A549 (cell line): ENCODE measurements around the gene MTHFD2L. TPM values are rescaled to one million over a fixed set of nuclear protein-coding genes. Genes with fewer than 3 reads are reported as not detected.

Experiments used
- ATAC-seq, 2 experiments: fragments of 200-7000 bp in 1 of 2; fragments of >200 bp in 1 of 2; cut with Nextera tagmentation in 1 of 2; cut with Tn5 transposase in 1 of 2; 3 replicates each; pipeline versions ENCODE4 v1.8.0 to v1.9.1; 2018 to 2020; ENCODE audit warnings: mild to moderate bottlenecking in 1 of 2, moderate library complexity in 1 of 2
- CTCF ChIA-PET: fragments of 300-600 bp; sonication (Branson Sonifier 250); formaldehyde crosslinking; extraction: SDS; loops from one replicate; lab custom pipeline; 2021; ENCODE audit warnings: antibody characterized with exemption, inconsistent platforms; lab: Yijun Ruan, JAX
- POLR2A ChIA-PET: fragments of 350-600 bp; formaldehyde crosslinking; extraction: SDS; loops from one replicate; lab custom pipeline; 2021; ENCODE audit warnings: antibody characterized with exemption, inconsistent platforms; lab: Yijun Ruan, JAX
- DNase-seq, 2 experiments: peaks; one replicate each; pipeline versions ENCODE4 v3.0.0 to v3.0.0-alpha.2; 2011 to 2016; ENCODE audit warnings: low read depth in 1 of 2, low spot score in 1 of 2
- FAIRE-seq: peaks from 2 replicates; lab custom pipeline; 2011; peaks lifted over from hg19 to GRCh38; lab: Jason Lieb, UNC
- H3K27ac ChIP-seq, 2 experiments: fragments of >200 bp; sonication (Bioruptor Twin); formaldehyde crosslinking; 3 replicates each; pipeline ENCODE4 v1.5.1; 2016 to 2017
- H3K4me1 ChIP-seq: fragments of >200 bp; sonication (Bioruptor Twin); formaldehyde crosslinking; 3 replicates; pipeline ENCODE4 v1.6.1; 2016
- H3K4me2 ChIP-seq: fragments of >200 bp; sonication (Bioruptor Twin); formaldehyde crosslinking; 3 replicates; pipeline ENCODE4 v1.6.1; 2016
- H3K4me3 ChIP-seq: fragments of >200 bp; sonication (Bioruptor Twin); formaldehyde crosslinking; 3 replicates; pipeline ENCODE4 v1.5.1; 2016
- H3K9me3 ChIP-seq: fragments of >200 bp; sonication (Bioruptor Twin); formaldehyde crosslinking; 3 replicates; pipeline ENCODE4 v1.6.1; 2016
- ATOH8 ChIP-seq: fragments of 250-450 bp; sonication (Bioruptor Pico); IDR thresholded peaks from 2 replicates; pipeline ENCODE4 v1.5.0; 2020; ENCODE audit warnings: low read depth, mild to moderate bottlenecking, moderate library complexity
- BCL3 ChIP-seq: fragments of >200 bp; sonication (Bioruptor Twin); formaldehyde crosslinking; IDR thresholded peaks from 3 replicates; pipeline ENCODE4 v1.6.1; 2016
- CBX2 ChIP-seq: fragments of 200-600 bp; sonication (generic); IDR thresholded peaks from 2 replicates; pipeline ENCODE4 v1.6.1; 2016; ENCODE audit warnings: low read depth, mild to moderate bottlenecking, borderline replicate concordance
- CBX8 ChIP-seq: fragments of 200-600 bp; sonication (generic); IDR thresholded peaks from 2 replicates; pipeline ENCODE4 v1.6.1; 2016
- EP300 ChIP-seq, 2 experiments: fragments of >200 bp; sonication (Bioruptor Twin); formaldehyde crosslinking; IDR thresholded peaks; 2 replicates in 1 of 2; 3 replicates in 1 of 2; pipeline ENCODE4 v1.6.1; 2016 to 2017
- ESRRA ChIP-seq: fragments of 150-350 bp; IDR thresholded peaks from 2 replicates; pipeline ENCODE4 v1.6.1; 2014; ENCODE audit warnings: mild to moderate bottlenecking, low read length, borderline replicate concordance
- GATA3 ChIP-seq: IDR thresholded peaks from 2 replicates; pipeline ENCODE4 v1.6.1; 2012; ENCODE audit warnings: borderline replicate concordance
- HES2 ChIP-seq: fragments of >200 bp; sonication (Bioruptor Twin); formaldehyde crosslinking; IDR thresholded peaks from 2 replicates; pipeline ENCODE4 v1.6.1; 2016
- HOXB13 ChIP-seq: fragments of 250-450 bp; sonication (Bioruptor Pico); IDR thresholded peaks from 2 replicates; pipeline ENCODE4 v1.5.0; 2020; ENCODE audit warnings: low read depth, mild to moderate bottlenecking, moderate library complexity
- HOXB5 ChIP-seq: fragments of 250-450 bp; sonication (Bioruptor Pico); IDR thresholded peaks from 2 replicates; pipeline ENCODE4 v1.5.0; 2020; ENCODE audit warnings: mild to moderate bottlenecking, moderate library complexity
- KDM1A ChIP-seq: fragments of 200-600 bp; sonication (generic); IDR thresholded peaks from 2 replicates; pipeline ENCODE4 v1.6.1; 2016; ENCODE audit warnings: low read depth, mild to moderate bottlenecking
- KDM5A ChIP-seq: fragments of 200-600 bp; sonication (generic); IDR thresholded peaks from 2 replicates; pipeline ENCODE4 v1.6.1; 2016; ENCODE audit warnings: antibody characterized with exemption, mild to moderate bottlenecking
- PBX3 ChIP-seq: IDR thresholded peaks from 2 replicates; pipeline ENCODE4 v1.6.1; 2012
- PHF8 ChIP-seq: fragments of 200-600 bp; sonication (generic); IDR thresholded peaks from 2 replicates; pipeline ENCODE4 v1.6.1; 2016; ENCODE audit warnings: low read depth, mild to moderate bottlenecking, antibody characterized with exemption, moderate library complexity, borderline replicate concordance
- POLR2A ChIP-seq: IDR thresholded peaks from 2 replicates; pipeline ENCODE4 v1.6.1; 2012; ENCODE audit warnings: mild to moderate bottlenecking, low read length
- RCOR1 ChIP-seq: fragments of 150-350 bp; IDR thresholded peaks from 2 replicates; pipeline ENCODE4 v1.6.1; 2014; ENCODE audit warnings: antibody characterized with exemption, low read length, low read depth
- REST ChIP-seq: fragments of 200-600 bp; sonication (generic); IDR thresholded peaks from 2 replicates; pipeline ENCODE4 v1.6.1; 2016; ENCODE audit warnings: antibody characterized with exemption, mild to moderate bottlenecking, moderate library complexity
- SMC3 ChIP-seq: fragments of >200 bp; sonication (Bioruptor Twin); formaldehyde crosslinking; IDR thresholded peaks from 3 replicates; pipeline ENCODE4 v1.6.1; 2018; ENCODE audit warnings: inconsistent platforms
- TP53 ChIP-seq: fragments of 250-450 bp; sonication (Bioruptor Pico); IDR thresholded peaks from 2 replicates; pipeline ENCODE4 v1.5.0; 2021; ENCODE audit warnings: mild to moderate bottlenecking, moderate library complexity
- ZC3H11A ChIP-seq: fragments of 450-650 bp; IDR thresholded peaks from 2 replicates; pipeline ENCODE4 v1.6.1; 2014; ENCODE audit warnings: antibody characterized with exemption, mild to moderate bottlenecking
- ZNF302 ChIP-seq: fragments of 250-450 bp; sonication (Bioruptor Pico); IDR thresholded peaks from 2 replicates; pipeline ENCODE4 v1.9.0; 2021; ENCODE audit warnings: inconsistent platforms, mild to moderate bottlenecking, moderate library complexity
- ZSCAN20 ChIP-seq: fragments of 250-450 bp; sonication (Bioruptor Pico); IDR thresholded peaks from 2 replicates; pipeline ENCODE4 v1.8.0; 2022; ENCODE audit warnings: mild to moderate bottlenecking, moderate library complexity
- WGBS: methylation state at CpG from one replicate; pipeline ENCODE4 v1.1.6; 2017; ENCODE audit errors: missing lambda C conversion rate; 5-methylcytosine and 5-hydroxymethylcytosine counted together
- polyA plus RNA-seq, 4 experiments: library from polyadenylated mRNA; depleted of rRNA in 3 of 4; stranded (reverse); fragments of >200 nt; fragmentation: RNase III in 1 of 4; extraction: RNeasy Plus Mini Kit Qiagen cat#74134 plus additional on column Dnase treatment in 1 of 4; gene quantifications; 2 replicates in 3 of 4; 3 replicates in 1 of 4; pipeline ENCODE4 v1.2.3, GENCODE V29; 2011 to 2017

MTHFD2L gene
- polyA plus RNA-seq, 2 of the 4 experiments (the other 2 are of a cell fraction): 8.5 to 19.3 TPM

- peak in 1 of 2 experiments; percentile 34; a peak in 1 of 6 replicates for ATAC-seq
- Histone ChIP-seq H3K4me3 (no peak overlapping the region), H3K27ac (peak overlapping the region in 1 of 2 experiments; percentile 68; a peak in 3 of 6 replicates), H3K9me3 (no peaks in the 10 kb centered on the region), H3K4me1 (peaks cover 19% of the 10 kb centered on the region; the same call in 2 of the 3 replicates), H3K4me2 (peak overlapping the region; percentile 42)
- FAIRE-seq: no peak
- ChIA-PET POLR2A (no interaction called here), CTCF (no interaction called here)
- 30% methylated on average over 3 of the region's 3 CpGs for WGBS
- peak in 1 of 2 experiments; percentile 6 for DNase-seq
- TF ChIP-seq PBX3 (no peak), GATA3 (0 out of 2 replicates have a peak, but pooled peaks have one; percentile 15)
Observed at GRCh38 chr4:74284053-74284452, 126.1 kb downstream of the MTHFD2L start.

- TF ChIP-seq RCOR1: no peak
- no peak for TF ChIP-seq PHF8
- TF ChIP-seq BCL3: no peak
- TF ChIP-seq HOXB13 (CRISPR knock-in tag): no peak
- TF ChIP-seq ESRRA: no peak
- no peak for TF ChIP-seq KDM1A
- no peak for TF ChIP-seq CBX2
- TF ChIP-seq ZC3H11A: no peak
- no peak for TF ChIP-seq EP300 (IDR thresholded peaks at IDR 0.05)
- no peak for TF ChIP-seq REST
- no peak for TF ChIP-seq HOXB5 (CRISPR knock-in tag)
- TF ChIP-seq POLR2A: no peak
- TF ChIP-seq ZSCAN20 (CRISPR knock-in tag): no peak
- no peak for TF ChIP-seq CBX8
- no peak for TF ChIP-seq KDM5A
- no peak for TF ChIP-seq ZNF302 (CRISPR knock-in tag)
- TF ChIP-seq ATOH8 (CRISPR knock-in tag): no peak
- no peak for TF ChIP-seq HES2
- TF ChIP-seq TP53 (CRISPR knock-in tag): no peak
- TF ChIP-seq SMC3: no peak
- H3K4me1 ChIP-seq: peaks cover 19% of the 10 kb centered on the region; the same call in 2 of the 3 replicates
- no peak overlapping the region for H3K4me3 ChIP-seq
- FAIRE-seq (no peak), ATAC-seq (no peak), DNase-seq (no peak)
- H3K27ac ChIP-seq: no peak overlapping the region
- WGBS: 100% methylated on average over 1 of the region's 1 CpG
- POLR2A ChIA-PET: no interaction called here
- H3K9me3 ChIP-seq: no peaks in the 10 kb centered on the region
- H3K4me2 ChIP-seq: no peak overlapping the region
- CTCF ChIA-PET: no interaction called here
Observed at GRCh38 chr4:74287164-74287563, 129.2 kb downstream of the MTHFD2L start.
